CD4-positive, alpha-beta T cell treated with Interleukin-15 for 1 hour (primary cell): ENCODE measurements around the gene SUCLG2.
"Not testable (repeated sequence)": the region's sequence is repeated elsewhere in the genome, so short reads cannot be mapped to it uniquely, and the experiment has no call there.

Source experiments
- DNase-seq: peaks from one replicate; pipeline ENCODE4 v3.0.0-alpha.2; 2020

Gene SUCLG2

GRCh38 chr3:67605377-67605776 lies 49.0 kb downstream of the SUCLG2 start:
- no peak for DNase-seq

GRCh38 chr3:67602816-67603215 lies 51.6 kb downstream of the SUCLG2 start:
- no peak for DNase-seq

- peak; percentile 22 for DNase-seq
Measured at GRCh38 chr3:67601919-67602608, 52.3 kb downstream of the SUCLG2 start.

GRCh38 chr3:67601385-67601784 lies 53.0 kb downstream of the SUCLG2 start:
- DNase-seq: no peak

GRCh38 chr3:67599821-67600220 lies 54.6 kb downstream of the SUCLG2 start:
- no peak for DNase-seq

- DNase-seq: no peak
Measured at GRCh38 chr3:67598814-67599556, 55.4 kb downstream of the SUCLG2 start.

GRCh38 chr3:67595424-67595823 lies 59.0 kb downstream of the SUCLG2 start:
- DNase-seq: no peak

- peak; percentile 16 for DNase-seq
Measured at GRCh38 chr3:67593761-67594234, 60.6 kb downstream of the SUCLG2 start.

- no peak for DNase-seq
Measured at GRCh38 chr3:67592057-67592456, 62.4 kb downstream of the SUCLG2 start.

GRCh38 chr3:67587811-67588210 lies 66.6 kb downstream of the SUCLG2 start:
- no peak for DNase-seq

GRCh38 chr3:67587301-67587700 lies 67.1 kb downstream of the SUCLG2 start:
- DNase-seq: no peak

GRCh38 chr3:67584608-67585007 lies 69.8 kb downstream of the SUCLG2 start:
- DNase-seq: not testable (repeated sequence)

GRCh38 chr3:67580430-67581000 lies 73.9 kb downstream of the SUCLG2 start:
- DNase-seq: no peak

- DNase-seq: no peak
Measured at GRCh38 chr3:67578416-67578815, 76.0 kb downstream of the SUCLG2 start.

GRCh38 chr3:67576441-67576840 lies 78.0 kb downstream of the SUCLG2 start:
- DNase-seq: no peak

- DNase-seq: no peak
Measured at GRCh38 chr3:67569324-67569723, 85.1 kb downstream of the SUCLG2 start.

- no peak for DNase-seq
Measured at GRCh38 chr3:67567893-67568292, 86.5 kb downstream of the SUCLG2 start.

GRCh38 chr3:67564973-67565372 lies 89.4 kb downstream of the SUCLG2 start:
- DNase-seq: no peak

- DNase-seq: no peak
Measured at GRCh38 chr3:67564008-67564407, 90.4 kb downstream of the SUCLG2 start.

GRCh38 chr3:67561667-67562394 lies 92.6 kb downstream of the SUCLG2 start:
- DNase-seq: no peak

GRCh38 chr3:67561266-67561665 lies 93.1 kb downstream of the SUCLG2 start:
- DNase-seq: no peak

GRCh38 chr3:67559029-67559605 lies 95.3 kb downstream of the SUCLG2 start:
- no peak for DNase-seq

- no peak for DNase-seq
Measured at GRCh38 chr3:67558426-67558825, 96.0 kb downstream of the SUCLG2 start.
